Colonic mucosa (tissue), 4 donors: ENCODE data around the gene MYCL. TPM values are rescaled to one million over a fixed set of nuclear protein-coding genes. Genes with fewer than 3 reads are reported as not detected.

Experiments used
- DNase-seq: peaks from one replicate; pipeline ENCODE4 v3.0.0-alpha.2; 2020
- H3K27ac ChIP-seq: fragments of 200-600 bp; one replicate; pipeline ENCODE4 v1.8.0; 2021
- H3K27me3 ChIP-seq: fragments of 200-600 bp; one replicate; pipeline ENCODE4 v1.8.0; 2021
- H3K36me3 ChIP-seq: fragments of 200-600 bp; one replicate; pipeline ENCODE4 v1.8.0; 2021
- H3K4me1 ChIP-seq: fragments of 200-600 bp; one replicate; pipeline ENCODE4 v1.8.0; 2021; ENCODE audit warnings: mild to moderate bottlenecking
- H3K4me3 ChIP-seq: fragments of 200-600 bp; one replicate; pipeline ENCODE4 v1.8.0; 2021
- H3K9ac ChIP-seq, 2 donors: one replicate each; pipeline ENCODE4 v1.7.0; 2013; ENCODE audit warnings: control low read depth in 2 of 2, low read depth in 2 of 2, low read length in 2 of 2
- H3K9me3 ChIP-seq: fragments of 200-600 bp; one replicate; pipeline ENCODE4 v1.8.0; 2021
- CTCF ChIP-seq: fragments of 200-600 bp; IDR thresholded peaks from one replicate; pipeline ENCODE4 v1.8.0; 2022; ENCODE audit warnings: antibody characterized with exemption, mild to moderate bottlenecking
- intact Hi-C: fragments of 100-400 bp; cut with DNase I; formaldehyde crosslinking; loops from one replicate; pipeline ENCODE4 v1.14.1; 2022
- total RNA-seq, 2 donors: library from RNA; stranded (reverse); fragmentation: NEBNext Ultra II Directional in 1 of 2; extraction: Animal tissue kit (Norgen Biotek cat#: 25700) in 1 of 2; gene quantifications; one replicate each; pipeline ENCODE4 v1.2.1, GENCODE V29; 2021
- donor health status: healthy.
- donor health status: DM: no; HTN: no; CAD: no.
- donor health status: DM: no; HTN: no; CAD: no.

The MYCL gene
- total RNA-seq, 2 donors from 2014 or later = 16.4 to 17.0 TPM

GRCh38 chr1:39910263-39910662 lies 8.5 kb upstream of the MYCL start:
- Histone ChIP-seq H3K27ac (no peak overlapping the region), H3K36me3 (no peaks in the 10 kb centered on the region), H3K9ac (no peak overlapping the region), H3K4me1 (no peaks in the 10 kb centered on the region), H3K4me3 (no peak overlapping the region), H3K27me3 (no peaks in the 10 kb centered on the region), H3K9me3 (no peaks in the 10 kb centered on the region)
- intact Hi-C loops = no loop called here
- no peak for DNase-seq
- no peak for TF ChIP-seq CTCF

GRCh38 chr1:39908534-39908933 lies 6.8 kb upstream of the MYCL start:
- intact Hi-C loops = no loop called here
- TF ChIP-seq CTCF = no peak

GRCh38 chr1:39907528-39908453 lies 6.1 kb upstream of the MYCL start:
- H3K27me3 ChIP-seq = no peaks in the 10 kb centered on the region
- DNase-seq = no peak
- H3K36me3 ChIP-seq = no peaks in the 10 kb centered on the region
- no peak overlapping the region for H3K9ac ChIP-seq
- H3K4me1 ChIP-seq = no peaks in the 10 kb centered on the region
- no peak overlapping the region for H3K4me3 ChIP-seq
- TF ChIP-seq CTCF = no peak
- no peak overlapping the region for H3K27ac ChIP-seq
- intact Hi-C loops = no loop called here
- no peaks in the 10 kb centered on the region for H3K9me3 ChIP-seq

More at GRCh38 chr1:39908534-39908933, 6.8 kb upstream of the MYCL start:
- H3K36me3 ChIP-seq = no peaks in the 10 kb centered on the region
- H3K4me3 ChIP-seq = no peak overlapping the region
- H3K9me3 ChIP-seq = no peaks in the 10 kb centered on the region
- DNase-seq = no peak
- no peak overlapping the region for H3K9ac ChIP-seq
- no peak overlapping the region for H3K27ac ChIP-seq
- no peaks in the 10 kb centered on the region for H3K4me1 ChIP-seq
- no peaks in the 10 kb centered on the region for H3K27me3 ChIP-seq

- intact Hi-C loops = no loop called here
- Histone ChIP-seq H3K4me1 (peaks cover 4% of the 10 kb centered on the region), H3K27ac (no peak overlapping the region), H3K9ac (no peak overlapping the region), H3K9me3 (no peaks in the 10 kb centered on the region), H3K4me3 (no peak overlapping the region), H3K36me3 (no peaks in the 10 kb centered on the region), H3K27me3 (no peaks in the 10 kb centered on the region)
- no peak for DNase-seq
- no peak for TF ChIP-seq CTCF
These were observed 3.5 kb upstream of the MYCL start for GRCh38 chr1:39905172-39905571.

- no peak for DNase-seq
- peak overlapping the region; percentile 68 to 89 for H3K9ac ChIP-seq
- peaks cover 4% of the 10 kb centered on the region for H3K4me1 ChIP-seq
- no peaks in the 10 kb centered on the region for H3K9me3 ChIP-seq
- H3K27me3 ChIP-seq = no peaks in the 10 kb centered on the region
- H3K4me3 ChIP-seq = peak overlapping the region; percentile 60
- intact Hi-C loops = loop anchor here (1.0 kb wide), 1 partner anchor 86 kb away; no protein-coding TSS in a partner anchor
- no peak for TF ChIP-seq CTCF
- H3K36me3 ChIP-seq = no peaks in the 10 kb centered on the region
- H3K27ac ChIP-seq = peak overlapping the region; percentile 74
These were observed 717 bp upstream of the MYCL start for GRCh38 chr1:39902460-39902807.
